Large intestine (tissue), 3 donors: ENCODE measurements around the gene AIP. TPM values are rescaled to one million over a fixed set of nuclear protein-coding genes. Genes with fewer than 3 reads are reported as not detected.

Experiments
- DNase-seq, 2 donors: peaks; one replicate each; pipeline versions ENCODE4 v3.0.0 to v3.0.0-alpha.2; 2013
- H3K27ac ChIP-seq: one replicate; pipeline ENCODE4 v1.5.1; 2013; ENCODE audit warnings: low read length
- H3K27me3 ChIP-seq: 2 replicates; pipeline ENCODE4 v1.6.1; 2013; ENCODE audit warnings: low read length; ENCODE audit not compliant: control insufficient read depth, insufficient read depth
- H3K36me3 ChIP-seq: 2 replicates; pipeline ENCODE4 v1.6.1; 2013; ENCODE audit warnings: low read length; ENCODE audit not compliant: control insufficient read depth, insufficient read depth
- H3K4me1 ChIP-seq: one replicate; pipeline ENCODE4 v1.6.1; 2013; ENCODE audit warnings: low read length; ENCODE audit not compliant: control insufficient read depth, insufficient read depth
- H3K4me3 ChIP-seq: one replicate; pipeline ENCODE4 v1.5.1; 2013; ENCODE audit warnings: low read length
- H3K9me3 ChIP-seq: one replicate; pipeline ENCODE4 v1.6.1; 2013; ENCODE audit warnings: mild to moderate bottlenecking, low read depth, low read length, moderate library complexity; ENCODE audit not compliant: control insufficient read depth
- whole genome bisulfite sequencing: methylation state at CpG from one replicate; pipeline ENCODE4 v1.1.5; 2013; ENCODE audit warnings: low lambda C conversion rate; ENCODE audit not compliant: insufficient coverage; 5-methylcytosine and 5-hydroxymethylcytosine counted together
- polyA plus RNA-seq: library from polyadenylated mRNA; unstranded; fragments of 120-200 nt; gene quantifications from one replicate; pipeline ENCODE4 v1.2.1, GENCODE V29; 2013

Gene AIP
- polyA plus RNA-seq, 1 donor, result 48.0 TPM

DNA sequence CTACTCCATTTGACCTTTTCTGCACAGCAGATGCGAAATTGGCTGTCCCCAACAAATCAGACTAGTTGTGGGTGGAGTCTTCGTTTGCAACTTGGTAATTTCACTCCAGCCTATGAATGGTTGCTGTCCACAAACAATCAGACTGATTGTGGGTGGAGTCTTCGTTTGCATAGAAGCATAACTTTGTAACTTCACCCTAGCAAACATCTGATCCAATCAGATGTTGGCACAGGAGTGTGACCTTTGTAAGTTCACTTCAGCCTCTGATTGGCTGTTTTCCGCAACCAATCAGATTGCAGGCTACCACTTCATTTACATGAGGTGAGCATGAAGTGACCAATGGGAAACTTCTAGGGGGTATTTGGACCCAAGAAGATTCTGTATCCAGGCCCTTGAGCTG is 56.7 kb downstream of the AIP start:
- peaks cover 6% of the 10 kb centered on the region for H3K9me3 ChIP-seq
- H3K4me1 ChIP-seq, result peaks cover 11% of the 10 kb centered on the region
- no peaks in the 10 kb centered on the region for H3K27me3 ChIP-seq
- no peak overlapping the region for H3K4me3 ChIP-seq
- H3K36me3 ChIP-seq, result no peaks in the 10 kb centered on the region
- DNase-seq, result no peak
- no CpG with 5 or more reads among the region's 4 CpGs for WGBS
- no peak overlapping the region for H3K27ac ChIP-seq

Other genes with a start within 250 kb of the AIP start
- 82.5 TPM for gene GRK2, start 216.6 kb upstream of the AIP start, polyA plus RNA-seq
- 38.8 TPM for gene ANKRD13D, start 193.7 kb upstream of the AIP start, polyA plus RNA-seq
- gene SSH3, start 179.5 kb upstream of the AIP start, polyA plus RNA-seq, result 36.4 TPM
- 112 TPM for gene POLD4, start 129.5 kb upstream of the AIP start, polyA plus RNA-seq
- gene CLCF1, start 109.4 kb upstream of the AIP start, polyA plus RNA-seq, result 9.6 TPM
- 22.1 TPM for gene RAD9A, start 91.0 kb upstream of the AIP start, polyA plus RNA-seq
- gene PPP1CA, start 81.2 kb upstream of the AIP start, polyA plus RNA-seq, result 112 TPM
- gene TBC1D10C, start 78.9 kb upstream of the AIP start, polyA plus RNA-seq, result 3.7 TPM
- 4.7 TPM for gene CARNS1, start 67.3 kb upstream of the AIP start, polyA plus RNA-seq
- gene RPS6KB2, start 54.5 kb upstream of the AIP start, polyA plus RNA-seq, result 40.3 TPM
- gene PTPRCAP, start 45.3 kb upstream of the AIP start, polyA plus RNA-seq, result 6.8 TPM
- 93.4 TPM for gene CORO1B, start 39.5 kb upstream of the AIP start, polyA plus RNA-seq
- gene GPR152, start 30.3 kb upstream of the AIP start, polyA plus RNA-seq, result not detected
- gene CABP4, start 27.7 kb upstream of the AIP start, polyA plus RNA-seq, result 0.90 TPM
- gene TMEM134, start 13.8 kb upstream of the AIP start, polyA plus RNA-seq, result 63.0 TPM
- 54.1 TPM for gene PITPNM1, start 22.3 kb downstream of the AIP start, polyA plus RNA-seq
- 105 TPM for gene CDK2AP2, start 25.1 kb downstream of the AIP start, polyA plus RNA-seq
- gene CABP2, start 40.4 kb downstream of the AIP start, polyA plus RNA-seq, result 0.07 TPM
- 848 TPM for gene GSTP1, start 100.8 kb downstream of the AIP start, polyA plus RNA-seq
- 191 TPM for gene NDUFV1, start 123.9 kb downstream of the AIP start, polyA plus RNA-seq
- 14.6 TPM for gene NUDT8, start 146.9 kb downstream of the AIP start, polyA plus RNA-seq
- gene TBX10, start 156.7 kb downstream of the AIP start, polyA plus RNA-seq, result 4.9 TPM
- gene ACY3, start 167.7 kb downstream of the AIP start, polyA plus RNA-seq, result 86.6 TPM
- not detected for gene ALDH3B2, start 191.6 kb downstream of the AIP start, polyA plus RNA-seq